H1 (cell line): Measurements from ENCODE around the gene MYO5B.

Experiments
- EGR1 ChIP-seq: IDR thresholded peaks from 2 replicates; pipeline ENCODE4 v1.6.1; 2011; ENCODE audit warnings: low read depth, low read length, borderline replicate concordance
- TF ChIP-seq, protein P1 (sequence below), 3 experiments: IDR thresholded peaks; 1 replicate in 2 of 3; 2 replicates in 1 of 3; pipeline versions ENCODE4 v1.5.1 to v1.6.1; 2011; ENCODE audit warnings: low read length in 3 of 3, mild to moderate bottlenecking in 3 of 3, inconsistent platforms in 2 of 3, low read depth in 1 of 3, moderate library complexity in 1 of 3; ENCODE audit not compliant: insufficient read depth in 1 of 3; ENCODE audit errors: control extremely low read depth in 1 of 3

DNA sequence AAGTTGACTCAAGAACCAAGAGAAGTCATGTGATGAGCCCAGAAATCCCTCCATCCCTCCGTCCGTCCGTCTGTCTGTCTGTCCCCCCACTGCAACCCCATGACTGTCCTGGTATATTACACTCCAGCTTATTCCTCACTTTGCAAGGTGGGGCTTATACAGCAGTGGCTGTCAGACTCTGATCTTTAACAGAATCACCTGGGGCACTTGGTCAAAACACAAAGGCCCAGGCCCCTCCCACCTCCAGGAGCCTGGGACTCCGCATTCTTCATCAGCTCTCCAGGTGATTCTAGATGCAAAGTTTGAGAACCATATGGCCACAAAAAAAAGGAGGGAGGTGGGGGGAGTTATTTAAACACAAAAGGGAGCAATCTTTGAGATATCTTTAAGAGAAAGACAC is 61.4 kb downstream of the MYO5B start:
- TF ChIP-seq, protein P1, sequence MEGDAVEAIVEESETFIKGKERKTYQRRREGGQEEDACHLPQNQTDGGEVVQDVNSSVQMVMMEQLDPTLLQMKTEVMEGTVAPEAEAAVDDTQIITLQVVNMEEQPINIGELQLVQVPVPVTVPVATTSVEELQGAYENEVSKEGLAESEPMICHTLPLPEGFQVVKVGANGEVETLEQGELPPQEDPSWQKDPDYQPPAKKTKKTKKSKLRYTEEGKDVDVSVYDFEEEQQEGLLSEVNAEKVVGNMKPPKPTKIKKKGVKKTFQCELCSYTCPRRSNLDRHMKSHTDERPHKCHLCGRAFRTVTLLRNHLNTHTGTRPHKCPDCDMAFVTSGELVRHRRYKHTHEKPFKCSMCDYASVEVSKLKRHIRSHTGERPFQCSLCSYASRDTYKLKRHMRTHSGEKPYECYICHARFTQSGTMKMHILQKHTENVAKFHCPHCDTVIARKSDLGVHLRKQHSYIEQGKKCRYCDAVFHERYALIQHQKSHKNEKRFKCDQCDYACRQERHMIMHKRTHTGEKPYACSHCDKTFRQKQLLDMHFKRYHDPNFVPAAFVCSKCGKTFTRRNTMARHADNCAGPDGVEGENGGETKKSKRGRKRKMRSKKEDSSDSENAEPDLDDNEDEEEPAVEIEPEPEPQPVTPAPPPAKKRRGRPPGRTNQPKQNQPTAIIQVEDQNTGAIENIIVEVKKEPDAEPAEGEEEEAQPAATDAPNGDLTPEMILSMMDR (IDR thresholded peaks at IDR 0.05; ENCODE audit: control extremely low read depth in 1 of 3, insufficient read depth in 1 of 3, low read depth in 1 of 3, low read length in 3 of 3) = no peak
- no peak for TF ChIP-seq EGR1
